Esophagus squamous epithelium (tissue), 4 donors: ENCODE results near the gene CAMTA1.

Source experiments
- CTCF ChIP-seq, 6 experiments: fragments of 450-650 bp in 4 of 6; fragments of 200-600 bp in 2 of 6; sonication (generic) in 2 of 6; IDR thresholded peaks; one replicate each; pipeline ENCODE4 v1.5.1; 2016 to 2019; ENCODE audit warnings: antibody characterized with exemption in 6 of 6, mild to moderate bottlenecking in 4 of 6, moderate library complexity in 4 of 6
- POLR2A ChIP-seq, 4 donors: fragments of 450-650 bp; IDR thresholded peaks; one replicate each; pipeline ENCODE4 v1.6.1; 2017; ENCODE audit warnings: antibody characterized with exemption in 4 of 4, mild to moderate bottlenecking in 4 of 4, moderate library complexity in 3 of 4

- TF ChIP-seq CTCF (IDR thresholded peaks at IDR 0.05): no peak
- no peak for TF ChIP-seq POLR2A (IDR thresholded peaks at IDR 0.05)
Measured at GRCh38 chr1:7520496-7520895, 735.2 kb downstream of the CAMTA1 start.
